T47D (cell line): ENCODE results near the gene ITGA2.

Experiments used
- DNase-seq, 2 experiments: peaks; one replicate each; pipeline versions ENCODE4 v3.0.0 to v3.0.0-alpha.2; 2011 to 2012; ENCODE audit warnings: low read depth in 1 of 2, low spot score in 1 of 2
- JUND ChIP-seq: IDR thresholded peaks from 2 replicates; pipeline ENCODE4 v1.6.1; 2012; ENCODE audit warnings: low read depth
- in situ Hi-C: cut with HindIII; loops from 2 replicates; pipeline ENCODE4 v1.10.0; 2016; ENCODE audit warnings: low sequenced_read_pairs, low pct_unique_long_range_greater_than_20kb

The ITGA2 gene

DNA sequence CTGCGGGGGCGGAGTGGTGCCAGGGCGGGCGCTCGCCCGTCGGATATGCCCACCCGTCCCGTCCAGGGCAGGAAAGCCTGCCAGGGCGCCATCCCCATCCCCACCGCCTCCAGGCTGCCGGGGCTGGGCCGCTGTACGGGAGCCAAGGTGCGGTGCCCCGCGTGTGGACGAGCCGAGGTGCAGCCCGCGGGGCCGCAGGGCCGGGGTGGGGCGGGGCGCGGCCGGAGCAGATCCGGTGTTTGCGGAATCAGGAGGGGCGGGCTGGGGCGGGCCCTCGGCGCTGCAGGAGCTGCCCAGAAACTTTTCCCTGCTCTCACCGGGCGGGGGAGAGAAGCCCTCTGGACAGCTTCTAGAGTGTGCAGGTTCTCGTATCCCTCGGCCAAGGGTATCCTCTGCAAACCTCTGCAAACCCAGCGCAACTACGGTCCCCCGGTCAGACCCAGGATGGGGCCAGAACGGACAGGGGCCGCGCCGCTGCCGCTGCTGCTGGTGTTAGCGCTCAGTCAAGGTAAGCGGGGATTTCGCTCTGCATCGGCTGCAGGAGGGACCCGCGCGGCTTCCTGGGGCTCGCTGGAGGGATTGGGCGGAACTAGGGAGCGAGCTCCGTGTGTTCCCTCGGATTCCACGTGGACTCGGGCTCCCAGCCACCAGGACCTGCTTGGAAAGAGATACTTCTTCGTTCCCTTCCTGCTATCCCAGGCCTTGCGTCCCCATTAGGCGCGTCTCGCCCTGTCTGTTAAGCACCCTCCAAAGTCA is at the start of gene ITGA2:
TSS of gene ITGA2 (plus strand) at position 328 of the 756 bp plus-strand sequence. CDS start at position 445, 117 bp downstream.
- in situ Hi-C loops, result no loop called here
- no peak for TF ChIP-seq JUND
- DNase-seq, result peak; percentile 83

DNA sequence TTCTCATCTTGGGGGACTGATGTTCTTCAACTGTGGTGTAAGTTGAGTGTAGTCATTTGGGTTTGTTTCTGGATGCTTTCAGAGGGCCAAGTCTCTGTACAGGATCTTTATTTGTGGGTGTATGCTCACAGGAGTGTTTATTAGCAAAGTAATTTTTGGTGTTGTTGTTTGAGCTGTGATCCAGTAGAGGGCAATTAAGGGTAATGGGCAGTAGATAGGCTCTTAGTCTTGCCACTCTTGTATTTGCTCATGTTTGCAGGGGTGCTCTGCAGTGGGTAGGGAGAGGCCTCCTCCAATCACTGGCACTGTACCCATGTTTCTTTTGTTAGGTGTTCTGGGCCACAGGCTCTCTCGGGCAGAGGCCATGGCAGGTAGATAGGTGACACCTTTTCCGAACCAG is 45.9 kb upstream of the ITGA2 start:
- in situ Hi-C loops, result no loop called here
- no peak for DNase-seq

GRCh38 chr5:52943808-52944207 is 45.3 kb upstream of the ITGA2 start:
- TF ChIP-seq JUND, result no peak
- no peak for DNase-seq
- in situ Hi-C loops, result no loop called here

More for the DNA sequence above, 45.9 kb upstream of the ITGA2 start:
- no peak for TF ChIP-seq JUND

DNA sequence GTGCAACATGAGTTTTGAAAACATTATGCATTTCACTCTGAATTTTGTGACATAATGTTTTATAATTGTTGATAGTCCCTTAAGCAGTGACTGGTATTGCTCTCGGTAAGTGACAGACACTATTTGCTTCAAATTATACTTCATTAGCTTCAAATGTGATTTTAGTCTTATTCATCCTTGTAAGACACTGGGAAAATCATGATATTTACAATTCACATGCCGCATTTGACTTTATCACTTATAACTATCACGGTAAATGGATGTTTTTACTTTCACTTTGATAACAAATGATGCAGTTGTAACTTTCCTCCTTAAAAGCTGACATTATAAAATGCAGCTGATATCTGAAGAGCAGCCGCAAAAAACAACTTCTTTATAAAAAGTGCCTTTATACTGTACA is 44.1 kb upstream of the ITGA2 start:
- no peak for TF ChIP-seq JUND
- no peak for DNase-seq
- in situ Hi-C loops, result no loop called here

DNA sequence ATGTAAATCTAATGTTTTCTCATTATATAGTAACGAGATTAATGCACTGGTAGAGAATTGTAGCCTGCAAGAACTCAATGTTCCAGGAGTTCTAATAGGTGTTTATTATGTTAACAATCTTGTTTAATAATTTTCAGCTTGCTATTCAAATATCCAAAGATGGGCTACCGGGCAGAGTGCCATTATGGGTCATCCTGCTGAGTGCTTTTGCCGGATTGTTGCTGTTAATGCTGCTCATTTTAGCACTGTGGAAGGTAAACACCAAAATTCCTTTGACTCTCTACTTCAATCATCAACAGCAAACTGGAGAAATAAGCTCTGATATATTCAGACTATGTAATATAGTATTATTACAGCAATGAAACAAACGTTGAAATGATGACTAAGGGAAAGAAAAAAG is 41.9 kb upstream of the ITGA2 start:
- no peak for DNase-seq
- in situ Hi-C loops, result no loop called here
- TF ChIP-seq JUND, result no peak

GRCh38 chr5:52947851-52948250 is 41.3 kb upstream of the ITGA2 start:
- no peak for DNase-seq
- in situ Hi-C loops, result no loop called here
- no peak for TF ChIP-seq JUND

DNA sequence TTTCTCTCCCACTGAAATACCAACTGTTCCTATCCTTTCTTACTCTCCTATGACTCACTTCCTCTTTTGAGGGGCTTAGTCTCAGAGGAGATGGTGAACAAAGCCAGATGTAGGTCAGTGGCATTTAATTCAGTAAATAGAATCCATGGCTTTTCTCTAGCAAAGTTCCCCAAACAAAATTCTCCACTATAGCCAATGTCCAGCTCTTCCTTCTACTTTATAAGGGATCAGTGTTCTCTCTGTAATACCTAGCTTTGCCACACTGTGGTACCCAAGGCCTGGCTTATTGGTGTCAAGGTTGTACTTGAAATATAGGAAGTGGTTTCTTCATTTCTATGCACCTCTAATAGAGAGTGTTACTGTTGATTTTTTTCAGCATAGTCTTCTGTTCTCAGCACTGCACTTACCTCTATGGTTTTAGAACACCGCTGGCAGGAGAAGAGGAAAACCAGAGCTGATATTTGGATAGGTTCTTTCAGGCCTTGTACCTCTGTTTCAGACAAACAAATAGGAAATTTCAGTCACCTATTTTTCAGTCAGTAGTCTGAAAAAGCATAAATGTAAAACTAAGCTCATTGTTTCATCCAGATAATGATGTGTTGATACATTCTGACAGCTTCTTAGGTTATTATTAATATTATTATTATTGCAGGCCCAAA is 40.6 kb upstream of the ITGA2 start:
- in situ Hi-C loops, result no loop called here
- TF ChIP-seq JUND, result no peak
- DNase-seq, result peak; percentile 36 to 89

GRCh38 chr5:52950686-52951085 is 38.5 kb upstream of the ITGA2 start:
- in situ Hi-C loops, result no loop called here

DNA sequence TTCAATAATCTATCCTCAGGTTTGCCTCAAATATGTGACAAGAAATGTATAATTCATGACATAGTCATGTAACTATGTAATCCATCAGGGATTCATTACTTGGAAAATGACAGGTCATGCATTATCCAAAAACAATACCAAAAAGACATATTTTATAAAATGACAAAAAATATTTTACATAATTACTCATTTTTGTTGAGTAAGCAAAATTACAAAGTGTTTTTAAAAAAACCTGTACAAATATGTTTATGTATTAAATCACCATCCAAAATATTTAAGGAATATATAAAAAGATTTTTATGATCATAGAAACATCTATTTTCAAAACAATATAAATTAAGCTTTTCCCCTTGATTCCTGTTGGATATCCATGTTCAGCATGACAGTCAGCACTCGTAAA is 36.7 kb upstream of the ITGA2 start:
- in situ Hi-C loops, result no loop called here
- no peak for DNase-seq
- TF ChIP-seq JUND, result no peak

More at GRCh38 chr5:52950686-52951085, 38.5 kb upstream of the ITGA2 start:
- DNase-seq, result no peak
- TF ChIP-seq JUND, result no peak

DNA sequence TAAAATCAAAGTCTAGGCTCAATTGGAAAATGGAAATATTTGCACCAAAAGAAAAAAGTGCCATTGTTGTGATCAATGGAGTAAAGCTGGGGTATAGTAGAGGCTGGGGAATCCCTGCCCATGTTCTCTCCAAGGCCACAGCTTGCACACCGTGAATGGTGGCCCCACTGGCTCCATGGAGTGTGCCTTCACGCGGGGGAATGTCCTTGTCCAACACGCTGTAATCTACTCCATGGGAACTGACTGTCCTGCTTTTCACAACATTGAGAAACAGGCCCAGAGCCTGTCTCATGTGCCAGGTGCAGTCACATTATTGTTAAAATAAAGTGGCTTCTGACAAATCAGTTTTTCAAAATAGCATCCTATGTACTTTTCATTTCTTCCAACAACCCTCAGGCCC is 33.1 kb upstream of the ITGA2 start:
- in situ Hi-C loops, result no loop called here
- no peak for TF ChIP-seq JUND
- no peak for DNase-seq

DNA sequence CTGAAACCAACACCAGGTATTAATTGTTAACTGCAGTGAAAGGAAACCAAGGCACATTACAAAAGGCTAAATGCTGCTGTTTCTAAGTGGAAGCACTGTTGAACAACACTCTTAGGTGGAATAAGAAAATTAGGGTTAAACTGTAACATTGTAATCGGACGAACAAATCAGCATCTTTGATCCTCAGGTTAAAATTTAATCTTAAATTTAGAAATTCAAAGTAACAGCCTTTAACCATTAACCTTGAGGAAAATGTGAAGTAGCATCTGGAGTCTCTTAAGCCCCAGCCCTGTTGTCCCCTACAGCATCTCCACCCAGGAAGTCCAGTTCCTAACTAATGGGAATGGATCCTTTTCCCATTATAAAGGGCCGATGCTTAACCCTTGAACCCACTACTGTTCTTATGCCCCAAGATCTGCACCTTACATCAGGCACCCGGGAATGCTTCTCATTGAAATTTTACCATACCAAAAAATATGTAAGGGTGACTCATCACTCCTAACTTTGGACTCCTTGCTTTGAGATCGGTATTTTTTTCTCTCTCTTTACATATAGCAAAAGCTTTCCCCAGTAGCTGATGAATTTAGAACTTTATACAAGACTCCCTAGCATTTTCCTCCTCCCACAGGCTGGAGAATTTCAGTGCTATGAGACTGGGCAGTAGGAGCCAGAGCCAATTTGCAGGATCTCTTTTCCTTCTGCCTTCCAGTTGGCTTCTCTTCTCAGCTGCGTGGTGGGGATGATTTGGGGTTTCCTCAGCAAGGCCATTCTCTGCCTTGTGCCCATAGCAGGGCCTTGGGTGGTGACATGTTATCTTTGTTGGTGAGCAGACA is 32.0 kb upstream of the ITGA2 start:
- in situ Hi-C loops, result no loop called here
- no peak for TF ChIP-seq JUND
- DNase-seq, result no peak

DNA sequence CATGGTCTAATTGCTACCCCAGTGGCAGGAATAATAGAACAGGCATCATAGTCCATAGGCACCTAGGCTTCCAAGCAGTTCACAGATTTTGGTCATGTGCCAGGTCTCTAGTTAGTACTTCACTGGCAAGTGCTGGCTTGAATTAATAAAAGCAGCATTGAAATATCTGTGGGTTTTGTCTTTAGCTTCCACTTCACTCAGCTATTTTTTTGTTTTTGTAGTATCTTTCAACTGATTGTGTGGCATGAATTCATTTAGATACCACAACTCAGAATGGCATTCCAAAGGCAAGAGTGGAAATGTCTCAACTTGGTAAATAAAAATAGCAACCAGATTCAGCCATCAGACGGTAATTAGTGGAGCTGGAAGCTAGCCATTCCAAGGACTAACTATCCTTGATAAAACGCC is 27.9 kb upstream of the ITGA2 start:
- in situ Hi-C loops, result no loop called here
- no peak for TF ChIP-seq JUND
- peak in 1 of 2 experiments; percentile 23 for DNase-seq

DNA sequence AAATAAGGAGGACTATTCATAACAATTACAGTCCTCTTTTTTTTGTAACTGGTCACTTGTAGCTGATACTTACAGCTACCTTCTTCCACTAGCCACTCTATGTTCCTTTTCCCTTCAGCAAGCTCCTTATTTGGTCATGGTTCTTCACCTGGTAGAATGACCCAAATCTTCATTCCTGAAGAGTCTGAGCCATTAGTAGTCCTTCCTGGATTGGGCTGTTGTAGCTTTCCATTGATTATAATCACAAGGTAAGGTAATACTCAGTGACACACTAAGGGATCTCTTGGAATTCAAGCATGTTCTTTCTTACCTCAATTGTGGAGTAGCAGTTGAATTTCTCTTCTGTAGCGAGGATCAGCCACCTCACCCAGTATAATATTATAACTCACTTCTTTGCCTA is 25.5 kb upstream of the ITGA2 start:
- in situ Hi-C loops, result no loop called here
- no peak for DNase-seq
- no peak for TF ChIP-seq JUND
